Heart right ventricle (tissue), 16 donors: ENCODE results near the gene UHMK1. TPM values are rescaled to one million over a fixed set of nuclear protein-coding genes. Genes with fewer than 3 reads are reported as not detected.
A peak's percentile ranks its signal among the peaks of the same experiment; 100 is the strongest.

Experiments
- ATAC-seq, 8 donors: fragments of 200-7000 bp; cut with Tn5 transposase; one replicate each; pipeline ENCODE4 v1.9.1; 2020; ENCODE audit warnings: mild to moderate bottlenecking in 8 of 8, moderate library complexity in 8 of 8, moderate number of reproducible peaks in 1 of 8
- DNase-seq, 2 donors: peaks; one replicate each; pipeline ENCODE4 v3.0.0-alpha.2; 2020
- H3K27ac ChIP-seq, 10 donors: fragments of 200-600 bp; sonication (generic) in 2 of 10; one replicate each; pipeline versions ENCODE4 v1.5.0 to v1.8.0; 2020 to 2022; ENCODE audit warnings: mild to moderate bottlenecking in 3 of 10
- H3K27me3 ChIP-seq, 7 donors: fragments of 200-600 bp; one replicate each; pipeline ENCODE4 v1.8.0; 2021 to 2022; ENCODE audit warnings: mild to moderate bottlenecking in 2 of 7
- H3K36me3 ChIP-seq, 9 donors: fragments of 200-600 bp; sonication (generic) in 1 of 9; one replicate each; pipeline versions ENCODE4 v1.5.0 to v1.8.0; 2020 to 2022; ENCODE audit warnings: mild to moderate bottlenecking in 2 of 9
- H3K4me1 ChIP-seq, 9 donors: fragments of 200-600 bp; sonication (generic) in 1 of 9; one replicate each; pipeline versions ENCODE4 v1.5.0 to v1.8.0; 2020 to 2022; ENCODE audit warnings: mild to moderate bottlenecking in 4 of 9
- H3K4me3 ChIP-seq, 10 donors: fragments of 200-600 bp; sonication (generic) in 2 of 10; one replicate each; pipeline versions ENCODE4 v1.5.0 to v1.8.0; 2020 to 2022; ENCODE audit warnings: mild to moderate bottlenecking in 7 of 10, moderate library complexity in 2 of 10
- H3K9me3 ChIP-seq, 11 donors: fragments of 200-600 bp in 10 of 11; sonication (generic) in 2 of 11; one replicate each; pipeline versions ENCODE4 v1.5.0 to v1.8.0; 2013 to 2022; ENCODE audit warnings: mild to moderate bottlenecking in 2 of 11, control low read depth in 1 of 11, moderate library complexity in 1 of 11
- CTCF ChIP-seq, 9 donors: fragments of 200-600 bp; sonication (generic) in 2 of 9; IDR thresholded peaks; one replicate each; pipeline versions ENCODE4 v1.5.0 to v1.8.0; 2021 to 2022; ENCODE audit warnings: antibody characterized with exemption in 9 of 9, mild to moderate bottlenecking in 5 of 9, moderate library complexity in 1 of 9
- WGBS, 2 donors: extraction: QIAGEN DNeasy Blood & Tissue Kit; methylation state at CpG; one replicate each; pipeline ENCODE4 v1.1.7; 2013; ENCODE audit warnings: inconsistent platforms in 1 of 2; 5-methylcytosine and 5-hydroxymethylcytosine counted together
- intact Hi-C, 10 donors: fragments of 100-400 bp; cut with DNase I; formaldehyde crosslinking; loops; one replicate each; pipeline versions ENCODE4 v1.11.1 to v1.14.2; 2022
- polyA plus RNA-seq, 2 donors: library from polyadenylated mRNA; stranded (reverse); fragments of 200-250 nt; gene quantifications; one replicate each; pipeline ENCODE4 v1.2.3, GENCODE V29; 2013
- total RNA-seq, 10 donors: library from RNA; stranded (reverse); fragmentation: NEBNext Ultra II Directional in 3 of 10; extraction: Animal tissue kit (Norgen Biotek cat#: 25700) in 3 of 10; gene quantifications; one replicate each; pipeline versions ENCODE4 v1.2.1 to v1.2.4, GENCODE V29; 2021 to 2023
- donor health status: Arrhythmogenic right ventricular cardiomyopathy.
- donor health status: ischemic (EF 13 %, LVEDD 7.1; RV severe dilation, severe dysfunction).
- donor health status: healthy with polysubstance abuse.
- donor health status: DM: no; HTN: yes; CAD: no.
- donor health status: DM: no; HTN: no; CAD: no.
- donor health status: ischemic (EF 25% LVEDD 6.9; RV normal size, moderate dysfunction).
- donor health status: ischemic (EF 25% LVEDD 5.7; RV mildly dilated, moderate dysfunction).
- donor health status: healthy.
- donor health status: DM: yes; HTN: yes; CAD: no.
- donor health status: Ischemic cardiomyopathy.
- donor health status: ischemic (EF 35%, LVEDD 5.7; RV mildly dilated, moderate dysfunction).
- donor health status: nonischemic (EF 11% LVEDD 7.7; RV severe dilation, severe dysfunction).
- donor health status: DM: yes; HTN: yes; CAD: no.
- donor health status: PGD.
- donor health status: ischemic (EF 29% LVEDD 5.4; RV normal size, mild dysfunction).
- donor health status: nonischemic (EF 23%, LVEDD 6.1; RV moderate dilation, normal function).

Gene UHMK1
- total and polyA plus RNA-seq, 12 donors = 6.7 to 30.6 (median 20.0) TPM

- no peaks in the 10 kb centered on the region for H3K4me1 ChIP-seq
- ATAC-seq (peak in 3 of 8 donors; percentile 59 to 74 (median 62)), DNase-seq (no peak)
- intact Hi-C loops = no loop called here
- no peak overlapping the region for H3K4me3 ChIP-seq
- peaks cover 0 to 36% (median 9%) of the 10 kb centered on the region in 11 donors for H3K9me3 ChIP-seq
- H3K36me3 ChIP-seq = no peaks in the 10 kb centered on the region
- no peak overlapping the region for H3K27ac ChIP-seq
- 72 to 81% methylated on average over 2 of the region's 2 CpGs for WGBS, 2 donors
- no peak for TF ChIP-seq CTCF (IDR thresholded peaks at IDR 0.05)
- H3K27me3 ChIP-seq = peaks cover 0 to 22% (median 0%) of the 10 kb centered on the region in 7 donors
Measured at GRCh38 chr1:162475089-162475488, 22.5 kb upstream of the UHMK1 start.

GRCh38 chr1:162475539-162476185 is 22.0 kb upstream of the UHMK1 start:
- no peaks in the 10 kb centered on the region for H3K36me3 ChIP-seq
- H3K27ac ChIP-seq = no peak overlapping the region
- 67 to 71% methylated on average over 6 of the region's 6 CpGs for WGBS, 2 donors
- ATAC-seq = no peak
- no peak for DNase-seq
- no peaks in the 10 kb centered on the region for H3K4me1 ChIP-seq
- peaks cover 0 to 42% (median 9%) of the 10 kb centered on the region in 11 donors for H3K9me3 ChIP-seq
- peaks cover 0 to 18% (median 0%) of the 10 kb centered on the region in 7 donors for H3K27me3 ChIP-seq
- no peak overlapping the region for H3K4me3 ChIP-seq
- intact Hi-C loops = no loop called here
- TF ChIP-seq CTCF (IDR thresholded peaks at IDR 0.05) = no peak

- Histone ChIP-seq H3K4me3 (no peak overlapping the region), H3K9me3 (peaks cover 0 to 45% (median 9%) of the 10 kb centered on the region in 11 donors), H3K4me1 (no peaks in the 10 kb centered on the region), H3K36me3 (no peaks in the 10 kb centered on the region), H3K27ac (no peak overlapping the region), H3K27me3 (peaks cover 0 to 9% (median 0%) of the 10 kb centered on the region in 7 donors)
- 74 to 83% methylated on average over 1 of the region's 1 CpG for WGBS, 2 donors
- no peak for TF ChIP-seq CTCF (IDR thresholded peaks at IDR 0.05)
- DNase-seq (no peak), ATAC-seq (no peak)
- intact Hi-C loops = no loop called here
Measured at GRCh38 chr1:162476620-162477019, 21.0 kb upstream of the UHMK1 start.

- H3K9me3 ChIP-seq = peaks cover 0 to 9% (median 0%) of the 10 kb centered on the region in 11 donors
- no peak for DNase-seq
- no peak overlapping the region for H3K4me3 ChIP-seq
- no peaks in the 10 kb centered on the region for H3K4me1 ChIP-seq
- peaks cover 0 to 18% (median 11%) of the 10 kb centered on the region in 7 donors for H3K27me3 ChIP-seq
- no peak overlapping the region for H3K27ac ChIP-seq
- TF ChIP-seq CTCF (IDR thresholded peaks at IDR 0.05) = no peak
- intact Hi-C loops = no loop called here
- H3K36me3 ChIP-seq = no peaks in the 10 kb centered on the region
- ATAC-seq = no peak
Measured at GRCh38 chr1:162485236-162485635, 12.4 kb upstream of the UHMK1 start.
